Testis (tissue), 2 donors: ENCODE data around the gene RHOT1.

ENCODE experiments used
- POLR2A ChIP-seq: fragments of 450-650 bp; IDR thresholded peaks from one replicate; pipeline ENCODE4 v1.6.1; 2017; ENCODE audit warnings: antibody characterized with exemption, mild to moderate bottlenecking, moderate library complexity
- TF ChIP-seq, protein P1 (sequence below), 3 experiments: fragments of 450-650 bp in 2 of 3; fragments of 200-600 bp in 1 of 3; sonication (generic) in 1 of 3; IDR thresholded peaks; one replicate each; pipeline ENCODE4 v1.5.1; 2016 to 2019; ENCODE audit warnings: antibody characterized with exemption in 3 of 3, mild to moderate bottlenecking in 2 of 3, moderate library complexity in 1 of 3

DNA sequence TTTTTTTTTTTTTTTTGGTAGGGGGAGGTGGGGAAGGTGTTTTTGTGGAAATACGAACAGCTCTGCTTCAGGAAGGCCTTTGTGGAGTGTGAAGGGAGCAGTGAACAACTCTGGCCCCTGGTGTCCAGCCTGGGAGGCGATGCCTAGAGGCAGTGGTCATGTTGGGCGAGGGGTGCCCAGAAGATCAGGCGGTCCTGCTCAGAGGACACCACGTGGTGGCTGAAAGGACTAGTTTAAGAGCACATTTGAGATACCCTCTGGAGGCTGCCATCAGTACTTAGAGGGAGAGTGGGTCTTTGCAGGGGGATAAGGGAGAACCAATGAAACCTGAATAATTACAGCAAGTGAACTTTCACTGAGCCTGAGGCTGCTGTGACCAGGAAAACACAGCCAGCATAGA lies 40.1 kb upstream of the RHOT1 start:
- TF ChIP-seq, protein P1, sequence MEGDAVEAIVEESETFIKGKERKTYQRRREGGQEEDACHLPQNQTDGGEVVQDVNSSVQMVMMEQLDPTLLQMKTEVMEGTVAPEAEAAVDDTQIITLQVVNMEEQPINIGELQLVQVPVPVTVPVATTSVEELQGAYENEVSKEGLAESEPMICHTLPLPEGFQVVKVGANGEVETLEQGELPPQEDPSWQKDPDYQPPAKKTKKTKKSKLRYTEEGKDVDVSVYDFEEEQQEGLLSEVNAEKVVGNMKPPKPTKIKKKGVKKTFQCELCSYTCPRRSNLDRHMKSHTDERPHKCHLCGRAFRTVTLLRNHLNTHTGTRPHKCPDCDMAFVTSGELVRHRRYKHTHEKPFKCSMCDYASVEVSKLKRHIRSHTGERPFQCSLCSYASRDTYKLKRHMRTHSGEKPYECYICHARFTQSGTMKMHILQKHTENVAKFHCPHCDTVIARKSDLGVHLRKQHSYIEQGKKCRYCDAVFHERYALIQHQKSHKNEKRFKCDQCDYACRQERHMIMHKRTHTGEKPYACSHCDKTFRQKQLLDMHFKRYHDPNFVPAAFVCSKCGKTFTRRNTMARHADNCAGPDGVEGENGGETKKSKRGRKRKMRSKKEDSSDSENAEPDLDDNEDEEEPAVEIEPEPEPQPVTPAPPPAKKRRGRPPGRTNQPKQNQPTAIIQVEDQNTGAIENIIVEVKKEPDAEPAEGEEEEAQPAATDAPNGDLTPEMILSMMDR (IDR thresholded peaks at IDR 0.05), result no peak
- TF ChIP-seq POLR2A, result no peak
